ENCODE measurements around the gene KIF21B.

- TF ChIP-seq, protein P1, sequence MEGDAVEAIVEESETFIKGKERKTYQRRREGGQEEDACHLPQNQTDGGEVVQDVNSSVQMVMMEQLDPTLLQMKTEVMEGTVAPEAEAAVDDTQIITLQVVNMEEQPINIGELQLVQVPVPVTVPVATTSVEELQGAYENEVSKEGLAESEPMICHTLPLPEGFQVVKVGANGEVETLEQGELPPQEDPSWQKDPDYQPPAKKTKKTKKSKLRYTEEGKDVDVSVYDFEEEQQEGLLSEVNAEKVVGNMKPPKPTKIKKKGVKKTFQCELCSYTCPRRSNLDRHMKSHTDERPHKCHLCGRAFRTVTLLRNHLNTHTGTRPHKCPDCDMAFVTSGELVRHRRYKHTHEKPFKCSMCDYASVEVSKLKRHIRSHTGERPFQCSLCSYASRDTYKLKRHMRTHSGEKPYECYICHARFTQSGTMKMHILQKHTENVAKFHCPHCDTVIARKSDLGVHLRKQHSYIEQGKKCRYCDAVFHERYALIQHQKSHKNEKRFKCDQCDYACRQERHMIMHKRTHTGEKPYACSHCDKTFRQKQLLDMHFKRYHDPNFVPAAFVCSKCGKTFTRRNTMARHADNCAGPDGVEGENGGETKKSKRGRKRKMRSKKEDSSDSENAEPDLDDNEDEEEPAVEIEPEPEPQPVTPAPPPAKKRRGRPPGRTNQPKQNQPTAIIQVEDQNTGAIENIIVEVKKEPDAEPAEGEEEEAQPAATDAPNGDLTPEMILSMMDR (IDR thresholded peaks at IDR 0.05) = no peak
- TF ChIP-seq POLR2AphosphoS5 (IDR thresholded peaks at IDR 0.05) = no peak
Measured at GRCh38 chr1:200931776-200932175, 91.7 kb downstream of the KIF21B start.
